K562 (cell line): Measurements from ENCODE around the gene SLC12A9. TPM values are rescaled to one million over a fixed set of nuclear protein-coding genes. Genes with fewer than 3 reads are reported as not detected.

ENCODE experiments used
- ATAC-seq: fragments of 200-7000 bp; cut with Tn5 transposase; 3 replicates; pipeline ENCODE4 v1.9.1; 2020; ENCODE audit warnings: moderate library complexity
- BruUV-seq: library from RNA; stranded (reverse); fragments of 400-500 nt; replicated peaks from 2 replicates; lab custom pipeline; 2021; lab: Mats Ljungman, UMichigan
- CTCF ChIA-PET: fragments of 300-600 bp; formaldehyde crosslinking; extraction: SDS; loops from one replicate; lab custom pipeline; 2021; ENCODE audit warnings: low intra/inter-chr PET ratio; lab: Yijun Ruan, JAX
- POLR2A ChIA-PET: fragments of 300-600, 350-650 bp; sonication (Branson Sonifier 250); formaldehyde crosslinking; extraction: SDS; loops from one replicate; lab custom pipeline; 2021; ENCODE audit warnings: antibody characterized with exemption, inconsistent platforms; lab: Yijun Ruan, JAX
- DNase-seq, 4 experiments: peaks; one replicate each; pipeline versions ENCODE4 v3.0.0 to v3.0.0-alpha.2; 2011 to 2018; ENCODE audit warnings: low spot score in 3 of 4, mixed read lengths in 3 of 4; ENCODE audit errors: extremely low read depth in 1 of 4
- FAIRE-seq: peaks from 2 replicates; lab custom pipeline; 2011; peaks lifted over from hg19 to GRCh38; lab: Jason Lieb, UNC
- H2AFZ ChIP-seq: 2 replicates; pipeline ENCODE4 v1.6.0; 2011; ENCODE audit warnings: low read depth, low read length, control low read depth, inconsistent platforms
- H3K27ac ChIP-seq: fragments of 200-600 bp; 3 replicates; pipeline ENCODE4 v1.8.0; 2011; ENCODE audit warnings: low read depth, mild to moderate bottlenecking, control low read depth, inconsistent platforms, low read length, moderate library complexity, mixed read lengths; ENCODE audit errors: extremely low read depth
- H3K27me3 ChIP-seq, 2 experiments: fragments of 300-600 bp in 1 of 2; 2 replicates in 1 of 2; 3 replicates in 1 of 2; pipeline versions ENCODE4 v1.6.0 to v1.8.0; 2011; ENCODE audit warnings: inconsistent platforms in 2 of 2, low read length in 2 of 2, mild to moderate bottlenecking in 1 of 2, mixed read lengths in 1 of 2, moderate library complexity in 1 of 2; ENCODE audit not compliant: control insufficient read depth in 2 of 2, insufficient read depth in 2 of 2
- H3K36me3 ChIP-seq: fragments of 300-600 bp; 3 replicates; pipeline ENCODE4 v1.8.0; 2011; ENCODE audit warnings: mild to moderate bottlenecking, low read length, inconsistent platforms; ENCODE audit not compliant: control insufficient read depth, insufficient read depth
- H3K4me1 ChIP-seq, 2 experiments: fragments of 200-600 bp in 1 of 2; replicated peaks in 1 of 2; 2 replicates in 1 of 2; 3 replicates in 1 of 2; pipeline versions ENCODE4 v1.5.1 to v1.8.0; 2011; ENCODE audit warnings: inconsistent platforms in 2 of 2, low read length in 2 of 2, mild to moderate bottlenecking in 1 of 2, mixed read lengths in 1 of 2, moderate library complexity in 1 of 2; ENCODE audit not compliant: control insufficient read depth in 2 of 2, insufficient read depth in 2 of 2
- H3K4me2 ChIP-seq: 2 replicates; pipeline ENCODE4 v1.6.1; 2011; ENCODE audit warnings: low read length, control low read depth, inconsistent platforms, mixed read lengths; ENCODE audit not compliant: insufficient read depth
- H3K4me3 ChIP-seq: fragments of 200-600 bp; sonication (generic), shearing (Covaris generic); 2 replicates; pipeline ENCODE4 v1.5.1; 2016; ENCODE audit warnings: control low read depth, inconsistent platforms
- H3K79me2 ChIP-seq: fragments of 200-600 bp; 3 replicates; pipeline ENCODE4 v1.8.0; 2011; ENCODE audit warnings: low read length, inconsistent platforms; ENCODE audit not compliant: control insufficient read depth, insufficient read depth
- H3K9ac ChIP-seq, 2 experiments: 2 replicates each; pipeline versions ENCODE4 v1.6.0 to v1.6.1; 2011; ENCODE audit warnings: low read depth in 2 of 2, low read length in 2 of 2, control low read depth in 1 of 2, inconsistent platforms in 1 of 2, mild to moderate bottlenecking in 1 of 2, mixed read lengths in 1 of 2; ENCODE audit not compliant: insufficient read depth in 1 of 2
- H3K9me1 ChIP-seq: one replicate; pipeline ENCODE4 v1.6.0; 2011; ENCODE audit warnings: inconsistent platforms, mild to moderate bottlenecking, low read length, moderate library complexity; ENCODE audit not compliant: control insufficient read depth, insufficient read depth
- H3K9me3 ChIP-seq: replicated peaks from 2 replicates; pipeline ENCODE4 v1.5.1; 2011; ENCODE audit warnings: low read depth, low read length, inconsistent platforms; ENCODE audit not compliant: control insufficient read depth, insufficient read depth
- H4K20me1 ChIP-seq: replicated peaks from 2 replicates; pipeline ENCODE4 v1.6.1; 2011; ENCODE audit warnings: low read length, inconsistent platforms, mixed read lengths; ENCODE audit not compliant: control insufficient read depth, insufficient read depth
- DNMT1 ChIP-seq: fragments of 450-650 bp; IDR thresholded peaks from 2 replicates; pipeline ENCODE4 v1.6.1; 2016; ENCODE audit warnings: antibody characterized with exemption, mild to moderate bottlenecking
- ETV1 ChIP-seq: fragments of 450-650 bp; conservative IDR thresholded peaks from 2 replicates; pipeline ENCODE4 v1.6.1; 2016; ENCODE audit warnings: missing genetic modification characterization, control low read depth, low read depth, missing compliant biosample characterization
- POLR2G ChIP-seq: fragments of 200-400 bp; formaldehyde crosslinking; IDR thresholded peaks from 2 replicates; pipeline ENCODE4 v1.6.1; 2017; ENCODE audit warnings: low read depth, mild to moderate bottlenecking, antibody characterized with exemption, low read length, moderate library complexity
- TBL1XR1 ChIP-seq, 2 experiments: IDR thresholded peaks; 2 replicates each; pipeline ENCODE4 v1.6.1; 2012; ENCODE audit warnings: improper control_type of control experiment in 2 of 2, low read length in 2 of 2, mild to moderate bottlenecking in 1 of 2
- TRIM24 ChIP-seq, 2 experiments: fragments of 450-650 bp; IDR thresholded peaks; 2 replicates each; pipeline ENCODE4 v1.6.1; 2016
- ZFP36 ChIP-seq: fragments of 150-350 bp; IDR thresholded peaks from 2 replicates; pipeline ENCODE4 v1.6.1; 2018; ENCODE audit warnings: low read length, low read depth; ENCODE audit not compliant: partially characterized antibody
- WGBS: fragments of 100-300 bp; shearing (Covaris generic); methylation state at CpG from one replicate; pipeline ENCODE4 v1.1.6; 2016; ENCODE audit warnings: low coverage, mixed read lengths; ENCODE audit not compliant: insufficient coverage; ENCODE audit errors: missing lambda C conversion rate; 5-methylcytosine and 5-hydroxymethylcytosine counted together
- in situ Hi-C: fragments of 300-500 bp; cut with MboI; formaldehyde crosslinking; loops from 4 replicates; pipeline ENCODE4 v1.15.0; 2018; ENCODE audit warnings: inconsistent platforms, mixed read lengths
- intact Hi-C: fragments of 100-400 bp; cut with micrococcal nuclease; formaldehyde crosslinking; loops from 2 replicates; pipeline ENCODE4 v1.14.2; 2022
- polyA plus RNA-seq, 8 experiments: library from polyadenylated mRNA; depleted of rRNA in 4 of 8; stranded (reverse) in 5 of 8; unstranded in 3 of 8; fragments of >200 nt; fragmentation: Nextera tagmentation in 2 of 8; fragmentation: Illumina TruSeq in 1 of 8; extraction: Ambion mirVana in 2 of 8; extraction: Trizol in 1 of 8; gene quantifications; 2 replicates each; pipeline versions ENCODE4 v1.2.1 to v1.2.3, GENCODE V29; 2011 to 2014; ENCODE audit warnings: inconsistent platforms in 1 of 8, missing spikeins in 1 of 8
- total RNA-seq, 7 experiments: library from RNA; depleted of rRNA in 6 of 7; stranded (reverse); fragments of >200 nt in 6 of 7; fragmentation: Illumina TruSeq in 2 of 7; extraction: Trizol in 2 of 7; gene quantifications; 2 replicates each; pipeline versions ENCODE4 v1.2.1 to v1.2.3, GENCODE V29; 2011 to 2021; ENCODE audit warnings: low replicate concordance in 1 of 7

The SLC12A9 gene
- total and polyA plus RNA-seq, 9 of the 15 experiments (the other 6 are each of a cell fraction or from before 2014, with no cell fraction given), result 0.06 to 20.2 (median 10.7) TPM

- Histone ChIP-seq H2AFZ (no peak overlapping the region), H3K4me1 (peaks cover 0 to 33% of the 10 kb centered on the region in 2 experiments; a peak in 3 of 5 replicates), H3K27ac (no peak overlapping the region), H3K4me2 (no peak overlapping the region), H3K4me3 (no peak overlapping the region), H3K27me3 (no peaks in the 10 kb centered on the region), H3K9ac (peak overlapping the region in 1 of 2 experiments; percentile 24; a peak in 1 of 4 replicates)
- no peak for FAIRE-seq
- POLR2A ChIA-PET, result interaction anchor here (0.6 to 1.0 kb wide), 4 partner anchors 10 to 57 kb away, joined by 3 to 5 read pairs (median 4); partner anchors contain the start of gene SRRT
- no TSS peak for BruUV-seq
- ATAC-seq, result no peak
- peak in 1 of 4 experiments; percentile 7 for DNase-seq
- CTCF ChIA-PET, result no interaction called here
- intact Hi-C loops, result no loop called here
- WGBS, result 97% methylated on average over 6 of the region's 9 CpGs
- TF ChIP-seq ETV1 (tag) (no peak), TBL1XR1 (IDR thresholded peaks at IDR 0.05; ENCODE audit: low read length in 2 of 2) (no peak), POLR2G (peak; percentile 39; the same call in 1 of the 2 replicates), TRIM24 (IDR thresholded peaks at IDR 0.05) (no peak), DNMT1 (no peak), ZFP36 (no peak)
- TF ChIP-seq, all 486 proteins: peak for 1
- no peaks in the 10 kb centered on the region for H4K20me1 ChIP-seq
- in situ Hi-C loops, result no loop called here
- peaks cover 96% of the 10 kb centered on the region for H3K36me3 ChIP-seq
- no peaks in the 10 kb centered on the region for H3K9me1 ChIP-seq
- 0 out of 3 replicates have a peak, but pooled peaks cover 2% of the 10 kb centered on the region for H3K79me2 ChIP-seq
- no peaks in the 10 kb centered on the region for H3K9me3 ChIP-seq
Observed at GRCh38 chr7:100818366-100818765, 34.1 kb upstream of the SLC12A9 start.
